ENCODE results near the gene DCLK2.

GRCh38 chr4:150051111-150051510 is 27.1 kb upstream of the DCLK2 start:
- TF ChIP-seq CTCF (IDR thresholded peaks at IDR 0.05; ENCODE audit: insufficient read depth, low read length, poor library complexity, severe bottlenecking) = no peak
- no peak for TF ChIP-seq EZH2phosphoT487 (conservative IDR thresholded peaks at IDR 0.05; ENCODE audit: low read length)

Measured in SU-DHL-6 (cell line).